Measurements from ENCODE around the gene CREBRF.

DNA sequence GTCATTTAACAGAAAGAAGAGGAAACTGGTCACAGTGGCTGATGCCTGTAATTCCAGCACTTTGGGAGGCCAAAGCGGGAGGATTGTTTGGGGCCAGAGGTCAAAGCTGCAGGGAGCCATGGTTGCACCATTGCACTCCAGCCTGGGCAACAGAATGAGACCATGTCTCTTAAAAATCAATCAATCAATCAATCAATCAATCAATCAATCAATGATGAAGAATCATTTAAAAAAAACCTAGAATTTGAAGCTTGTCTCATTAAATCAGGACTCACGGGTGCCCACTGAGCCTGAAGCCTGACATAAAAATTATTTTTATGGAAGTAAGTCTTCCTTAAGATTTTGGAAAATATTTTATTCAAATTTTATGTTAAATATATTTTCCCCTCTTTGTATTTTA, 132.1 kb downstream of the CREBRF start:
- TF ChIP-seq, protein P1, sequence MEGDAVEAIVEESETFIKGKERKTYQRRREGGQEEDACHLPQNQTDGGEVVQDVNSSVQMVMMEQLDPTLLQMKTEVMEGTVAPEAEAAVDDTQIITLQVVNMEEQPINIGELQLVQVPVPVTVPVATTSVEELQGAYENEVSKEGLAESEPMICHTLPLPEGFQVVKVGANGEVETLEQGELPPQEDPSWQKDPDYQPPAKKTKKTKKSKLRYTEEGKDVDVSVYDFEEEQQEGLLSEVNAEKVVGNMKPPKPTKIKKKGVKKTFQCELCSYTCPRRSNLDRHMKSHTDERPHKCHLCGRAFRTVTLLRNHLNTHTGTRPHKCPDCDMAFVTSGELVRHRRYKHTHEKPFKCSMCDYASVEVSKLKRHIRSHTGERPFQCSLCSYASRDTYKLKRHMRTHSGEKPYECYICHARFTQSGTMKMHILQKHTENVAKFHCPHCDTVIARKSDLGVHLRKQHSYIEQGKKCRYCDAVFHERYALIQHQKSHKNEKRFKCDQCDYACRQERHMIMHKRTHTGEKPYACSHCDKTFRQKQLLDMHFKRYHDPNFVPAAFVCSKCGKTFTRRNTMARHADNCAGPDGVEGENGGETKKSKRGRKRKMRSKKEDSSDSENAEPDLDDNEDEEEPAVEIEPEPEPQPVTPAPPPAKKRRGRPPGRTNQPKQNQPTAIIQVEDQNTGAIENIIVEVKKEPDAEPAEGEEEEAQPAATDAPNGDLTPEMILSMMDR (IDR thresholded peaks at IDR 0.05; ENCODE audit: poor library complexity) = no peak
- TF ChIP-seq EZH2 (IDR thresholded peaks at IDR 0.05; ENCODE audit: borderline replicate concordance) = no peak
